GM18907 (cell line): Measurements from ENCODE around the gene OPN1SW.

ENCODE experiments used
- ATAC-seq: cut with Tn5 transposase; IDR thresholded peaks from one replicate; pipeline ENCODE4 v1.9.1; 2021; ENCODE audit warnings: mild to moderate bottlenecking, moderate library complexity; ENCODE audit not compliant: unreplicated experiment

Gene OPN1SW

DNA sequence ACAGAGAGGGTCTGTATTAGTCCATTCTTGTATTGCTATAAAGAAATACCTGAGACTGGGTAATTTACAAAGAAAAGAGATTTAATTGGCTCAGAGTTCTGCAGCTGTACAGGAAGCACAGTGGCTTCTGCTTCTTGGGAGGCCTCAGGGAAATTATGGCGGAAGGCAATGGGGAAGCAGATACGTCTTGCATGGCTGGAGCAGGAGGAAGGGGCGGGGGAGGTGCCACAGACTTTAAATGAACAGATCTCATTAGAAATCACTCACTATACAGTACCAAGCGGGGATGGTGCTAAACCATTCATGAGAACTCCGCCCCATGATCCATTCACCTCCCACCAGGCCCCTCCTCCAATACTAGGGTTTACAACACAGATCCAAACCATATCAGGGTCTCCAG is 40.2 kb downstream of the OPN1SW start:
- no peak for ATAC-seq

DNA sequence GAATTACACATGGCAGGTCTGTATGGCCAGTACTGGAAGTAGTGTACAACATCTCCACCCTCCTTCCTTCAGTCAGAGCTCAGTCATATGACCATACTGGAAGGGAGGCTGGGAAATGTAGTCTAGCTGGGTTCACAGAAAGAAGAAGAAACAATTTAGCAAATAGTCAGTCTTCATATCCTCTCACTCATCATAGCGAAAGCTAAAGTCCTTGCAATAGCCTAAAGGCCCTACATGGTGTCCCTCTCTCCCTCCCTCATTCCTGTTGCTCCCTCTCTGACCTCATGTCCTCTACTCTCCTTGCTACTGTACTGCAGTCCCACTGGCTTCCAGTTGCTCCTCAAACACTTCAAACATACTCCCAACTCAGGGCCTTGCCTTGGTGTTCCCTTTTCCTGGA is 40.7 kb downstream of the OPN1SW start:
- ATAC-seq, result no peak

DNA sequence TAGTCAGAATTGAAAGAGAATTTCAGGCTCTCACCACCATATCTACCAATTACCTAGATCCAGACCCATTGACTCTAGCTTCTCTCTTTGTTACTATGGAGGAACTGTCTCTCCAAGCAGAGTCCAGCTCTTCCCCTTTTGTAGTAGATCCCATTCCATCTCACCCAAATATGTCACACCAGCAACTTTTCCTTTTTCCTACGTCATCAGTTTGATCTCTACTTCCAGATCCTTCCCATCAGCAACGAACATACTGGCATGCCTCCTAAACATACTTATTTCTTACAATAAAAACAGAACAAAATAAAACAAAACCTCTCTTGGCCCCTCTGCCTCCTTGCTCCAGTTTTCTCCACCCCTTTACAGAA is 42.3 kb downstream of the OPN1SW start:
- ATAC-seq, result no peak

DNA sequence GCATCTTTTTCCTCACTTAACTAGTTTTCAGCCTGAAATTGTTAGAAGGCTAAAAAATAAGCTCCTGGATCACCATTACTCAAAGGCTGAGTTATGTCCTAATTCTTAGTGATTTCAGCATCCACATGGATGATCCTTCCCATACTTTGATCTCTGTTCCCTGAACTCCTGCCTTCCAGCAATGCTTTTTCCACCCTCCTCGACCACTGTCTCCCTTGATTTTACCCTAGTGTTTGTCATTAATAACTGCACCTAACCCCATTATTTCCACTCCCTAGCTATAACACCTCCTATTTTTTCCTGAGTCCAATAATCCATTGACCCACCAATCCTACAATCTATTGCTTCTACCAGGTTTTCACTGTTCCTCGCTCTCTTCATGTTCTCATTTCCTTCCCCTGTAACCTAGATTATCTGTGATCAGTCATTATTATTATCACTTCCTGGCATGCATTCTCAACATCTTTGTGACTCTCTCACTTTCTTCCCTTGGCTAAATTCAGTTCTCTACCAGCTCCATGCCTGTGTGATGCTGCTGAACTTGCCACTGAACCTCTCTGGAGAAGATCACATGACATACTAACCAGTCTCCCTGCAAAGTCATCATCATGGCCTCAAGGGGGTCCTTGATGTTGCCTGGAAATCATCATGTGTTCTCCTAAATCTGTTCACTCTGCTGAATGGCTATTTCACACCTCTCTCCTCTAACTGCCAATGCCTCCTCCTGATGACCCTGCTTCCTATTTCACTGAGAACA is 42.9 kb downstream of the OPN1SW start:
- no peak for ATAC-seq

DNA sequence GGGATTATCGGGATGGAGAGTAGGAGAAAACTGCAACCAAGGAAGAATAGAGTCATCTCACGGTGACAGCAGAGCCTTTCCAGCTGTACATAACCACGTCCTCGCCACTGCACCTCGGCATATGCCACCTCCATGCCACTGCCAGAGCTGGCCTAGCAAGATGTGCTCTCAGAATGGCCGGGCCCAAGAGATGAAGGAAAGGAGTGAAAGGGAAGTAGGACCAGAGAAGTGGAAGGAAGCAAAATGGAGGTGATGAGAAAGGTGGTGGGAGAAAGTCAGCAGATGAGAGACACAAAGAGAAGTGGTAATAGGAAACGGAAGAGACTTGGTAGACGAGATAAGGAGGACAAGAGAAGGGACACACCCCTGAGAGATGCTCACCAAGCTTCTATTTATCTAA is 44.4 kb downstream of the OPN1SW start:
- no peak for ATAC-seq

DNA sequence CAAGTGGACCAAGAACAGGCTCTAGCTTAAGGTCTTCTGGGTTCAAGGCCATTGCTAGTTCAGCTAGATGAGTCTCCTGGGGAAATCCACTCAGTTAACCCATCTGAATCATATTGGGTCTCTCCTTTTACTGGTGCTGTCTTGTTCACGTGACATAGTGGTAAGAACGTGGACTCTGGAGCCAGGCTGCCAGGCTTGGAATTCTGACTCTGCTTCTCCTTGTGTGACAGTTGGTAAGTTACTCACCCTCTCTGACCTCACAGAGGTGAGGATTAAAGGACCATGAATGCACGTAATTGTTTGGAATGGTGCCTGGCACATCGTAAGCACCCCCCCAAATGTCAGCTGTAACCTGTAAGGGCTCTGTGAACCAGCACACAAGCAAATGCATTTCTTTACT is 46.1 kb downstream of the OPN1SW start:
- ATAC-seq, result no peak

DNA sequence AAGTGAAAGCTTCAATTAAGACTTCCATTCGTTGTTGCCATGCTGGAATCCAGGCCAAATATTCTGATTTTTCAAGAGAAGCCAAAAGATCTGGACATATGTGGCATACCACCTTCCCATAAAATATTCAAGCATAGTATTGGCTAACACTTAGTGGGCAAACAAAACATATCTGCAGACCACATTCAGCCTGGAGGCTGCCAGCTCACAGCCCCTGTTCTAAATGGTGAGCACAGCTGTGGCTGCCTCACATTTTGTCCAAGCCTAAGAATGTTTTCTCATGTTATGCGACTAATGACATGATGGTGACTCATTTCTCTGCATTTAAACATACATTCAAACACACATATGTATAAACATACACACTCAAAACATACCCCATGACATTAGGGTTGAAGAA is 47.0 kb downstream of the OPN1SW start:
- ATAC-seq, result no peak

DNA sequence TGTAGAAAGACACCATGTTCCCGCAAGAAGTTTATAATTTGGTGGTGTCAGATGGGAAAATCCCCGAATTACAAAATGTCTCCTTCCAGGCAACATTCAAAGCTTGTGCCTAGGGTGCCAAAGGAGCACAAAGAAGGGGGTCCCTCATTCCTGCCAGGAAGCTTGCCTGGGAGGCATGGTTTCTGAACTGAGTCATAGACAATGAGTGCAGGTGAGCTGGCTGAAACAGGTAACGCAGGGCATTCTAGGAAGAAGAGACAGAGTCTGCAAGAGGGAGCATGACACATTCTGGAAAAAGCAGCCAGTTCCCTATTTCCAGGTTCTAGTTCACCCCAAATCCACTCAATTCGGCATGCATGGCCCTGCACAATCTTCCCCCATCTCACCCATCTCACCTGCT is 48.4 kb downstream of the OPN1SW start:
- no peak for ATAC-seq

DNA sequence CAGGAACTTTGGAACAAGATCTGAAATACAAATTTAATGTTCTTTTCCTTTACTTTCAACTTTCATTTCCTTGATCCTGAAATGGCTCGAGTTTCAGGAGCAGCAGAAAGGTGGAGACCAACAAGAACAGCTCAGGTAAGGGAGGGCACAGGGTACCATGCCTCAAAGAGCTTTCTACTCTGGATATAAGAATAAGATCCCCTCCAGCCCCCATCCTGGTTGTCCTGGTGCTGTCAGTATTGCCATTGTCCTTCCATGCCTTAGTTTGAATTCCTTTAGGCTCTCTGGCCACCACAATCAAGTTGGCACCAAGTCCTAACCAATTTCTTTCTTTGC is 48.9 kb downstream of the OPN1SW start:
- ATAC-seq, result no peak

DNA sequence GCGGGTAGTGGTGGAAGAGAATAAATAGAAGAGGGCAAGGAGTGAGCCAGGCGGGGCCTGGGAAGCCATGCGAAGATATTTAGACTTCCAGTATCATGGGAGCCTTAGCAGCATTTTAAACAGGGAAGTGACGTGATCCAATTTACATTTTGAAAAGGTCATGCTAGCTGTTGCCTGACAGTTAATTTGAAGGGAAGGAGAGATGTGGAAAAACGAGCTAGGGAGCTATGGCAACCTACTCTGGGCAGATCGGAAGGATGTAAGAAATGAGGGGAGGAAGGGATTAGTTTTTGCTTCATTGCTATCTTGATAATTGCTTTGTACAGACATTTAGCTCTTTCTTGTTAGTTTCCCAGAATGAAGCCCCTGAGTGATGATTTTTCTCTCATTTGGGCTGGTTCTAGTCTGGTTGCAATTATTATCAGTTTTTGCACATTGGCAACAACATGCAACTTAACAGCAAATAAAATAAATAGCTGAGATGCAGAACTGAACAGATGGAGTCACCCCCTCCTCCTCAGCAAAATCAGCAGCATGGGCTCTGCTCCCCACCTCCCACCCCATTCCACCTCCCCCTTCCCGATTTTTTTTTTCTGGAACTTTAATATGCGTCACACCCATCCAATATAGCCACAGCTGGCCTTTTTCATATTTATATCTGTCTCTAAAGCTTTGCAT is 49.4 kb downstream of the OPN1SW start:
- ATAC-seq, result no peak

DNA sequence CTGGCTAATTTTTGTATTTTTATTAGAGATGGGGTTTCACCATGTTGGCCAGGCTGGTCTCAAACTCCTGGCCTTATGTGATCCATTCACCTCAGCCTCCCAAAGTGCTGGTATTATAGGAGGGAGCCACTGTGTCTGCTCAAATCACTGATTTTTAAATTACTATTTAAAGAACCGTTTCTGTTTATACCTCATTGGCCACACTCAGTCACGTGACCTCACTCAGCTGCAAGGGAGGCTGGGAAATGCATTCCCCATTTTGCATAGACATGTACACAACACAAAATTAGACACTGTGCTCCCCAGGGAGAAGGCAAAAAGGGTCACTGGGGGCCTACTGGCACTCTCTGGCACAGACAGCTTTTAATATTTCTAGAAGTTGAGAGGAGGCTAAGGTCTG is 50.1 kb downstream of the OPN1SW start:
- ATAC-seq, result no peak

DNA sequence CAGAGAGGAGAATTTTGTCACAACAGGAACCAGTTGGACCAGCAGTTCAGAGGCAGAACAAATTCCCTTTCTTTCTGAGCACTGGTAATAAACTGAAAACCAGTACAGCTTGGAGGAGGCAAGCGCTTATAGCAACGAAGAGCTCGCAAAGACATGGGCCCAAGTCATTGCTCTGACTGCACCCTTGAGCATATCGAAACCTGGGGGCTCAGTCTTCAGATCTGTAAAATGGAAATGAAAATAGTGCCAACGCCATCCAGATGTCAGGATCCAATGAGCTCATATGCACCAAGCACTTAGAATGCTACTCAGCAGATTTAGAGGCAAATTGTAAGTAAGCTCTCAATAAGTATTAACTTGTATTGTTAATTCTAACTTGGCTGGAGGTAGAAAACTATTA is 50.9 kb downstream of the OPN1SW start:
- ATAC-seq, result no peak
